OCI-LY3 (cell line): ENCODE measurements around the gene PLIN4.

ENCODE experiments used
- H2AFZ ChIP-seq: fragments of 200-600, 300-600 bp; shearing (Covaris generic); 2 replicates; pipeline ENCODE4 v1.6.0; 2014; ENCODE audit warnings: antibody characterized with exemption, low read depth, low read length
- H3K27ac ChIP-seq: fragments of 200-600, 300-600 bp; sonication (generic); 2 replicates; pipeline ENCODE4 v1.5.1; 2014; ENCODE audit warnings: mild to moderate bottlenecking, low read length, moderate library complexity, mixed read lengths
- H3K27me3 ChIP-seq: fragments of 200-600, 300-600 bp; sonication (generic); 2 replicates; pipeline ENCODE4 v1.6.1; 2014; ENCODE audit warnings: low read depth, low read length, mixed read lengths
- H3K36me3 ChIP-seq: fragments of 200-600, 300-600 bp; sonication (generic); replicated peaks from 2 replicates; pipeline ENCODE3; 2014; ENCODE audit warnings: low read depth, low read length, mixed read lengths
- H3K4me1 ChIP-seq: fragments of 300-600, 200-600 bp; sonication (generic); 2 replicates; pipeline ENCODE4 v1.6.1; 2014; ENCODE audit warnings: low read length, mixed read lengths
- H3K4me2 ChIP-seq: fragments of 200-600, 300-600 bp; sonication (generic); 2 replicates; pipeline ENCODE4 v1.6.1; 2014; ENCODE audit warnings: low read length, mixed read lengths
- H3K4me3 ChIP-seq: fragments of 300-600, 200-600 bp; sonication (generic); 2 replicates; pipeline ENCODE4 v1.5.1; 2014; ENCODE audit warnings: antibody characterized with exemption, mild to moderate bottlenecking, low read length, moderate library complexity
- H3K79me2 ChIP-seq: fragments of 300-600, 200-600 bp; shearing (Covaris generic); 2 replicates; pipeline ENCODE4 v1.6.1; 2014; ENCODE audit warnings: mild to moderate bottlenecking, low read length, mixed read lengths
- H3K9ac ChIP-seq: fragments of 300-600, 200-600 bp; shearing (Covaris generic); 2 replicates; pipeline ENCODE4 v1.6.0; 2014; ENCODE audit warnings: mild to moderate bottlenecking, low read length, moderate library complexity
- H3K9me3 ChIP-seq: fragments of 200-600, 300-600 bp; shearing (Covaris generic); 2 replicates; pipeline ENCODE4 v1.6.1; 2014; ENCODE audit warnings: low read length, mixed read lengths; ENCODE audit not compliant: insufficient read depth
- H4K20me1 ChIP-seq: fragments of 200-600, 300-600 bp; sonication (generic); 2 replicates; pipeline ENCODE4 v1.6.1; 2016; ENCODE audit warnings: low read length, mixed read lengths; ENCODE audit not compliant: insufficient read depth
- CTCF ChIP-seq: fragments of 200-600, 300-600 bp; sonication (generic); IDR thresholded peaks from 2 replicates; pipeline ENCODE4 v1.5.1; 2014; ENCODE audit warnings: antibody characterized with exemption, low read length, low read depth
- EZH2phosphoT487 ChIP-seq: fragments of 200-600 bp; shearing (Covaris generic); IDR thresholded peaks from 2 replicates; pipeline ENCODE4 v1.6.1; 2018; ENCODE audit warnings: antibody characterized with exemption, mixed run types, low read depth

The PLIN4 gene

DNA sequence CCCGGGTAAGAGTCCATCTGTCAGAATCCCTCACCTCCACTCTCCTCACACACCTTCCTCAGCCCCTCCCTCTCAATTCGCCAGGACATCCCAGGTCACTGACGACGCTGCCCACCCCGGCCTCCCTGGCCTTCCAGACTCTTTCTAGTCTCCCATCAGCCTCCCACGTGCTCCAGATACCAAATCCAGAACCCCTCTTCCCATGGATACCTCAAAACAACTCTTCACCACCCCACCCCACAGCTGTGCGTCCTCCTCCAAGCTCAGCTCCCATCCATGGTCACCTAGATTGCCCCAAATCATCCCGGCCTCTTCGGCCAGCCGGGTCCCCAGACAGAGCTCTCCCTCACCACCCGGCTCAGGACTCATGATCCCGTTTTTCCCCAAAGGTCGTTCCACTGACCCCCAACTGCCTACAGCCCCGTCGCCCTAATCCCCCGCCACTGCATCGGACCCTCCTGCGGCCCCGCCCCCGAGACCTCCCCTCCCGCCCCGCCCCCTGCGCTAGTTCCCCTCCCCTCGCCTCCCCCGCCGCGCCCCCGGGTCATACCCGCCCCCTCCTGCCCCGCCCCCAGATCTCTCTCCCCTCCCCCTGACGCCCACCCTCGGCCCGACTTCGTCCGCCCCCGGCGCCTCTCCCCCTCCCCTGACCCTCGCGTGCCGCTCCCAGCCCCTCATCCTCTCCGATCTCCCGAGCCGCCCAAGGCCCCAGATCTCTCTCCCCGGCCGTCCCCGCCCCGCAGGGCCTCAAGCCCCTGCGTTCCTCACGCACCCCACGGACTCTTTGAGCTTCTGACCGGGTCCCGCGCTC lies 61.2 kb downstream of the PLIN4 start:
- H2AFZ ChIP-seq = no peak overlapping the region; the same call in 1 of the 2 replicates
- H3K9ac ChIP-seq = peak overlapping the region; percentile 80
- peak overlapping the region; percentile 46; the same call in 1 of the 2 replicates for H3K27ac ChIP-seq

DNA sequence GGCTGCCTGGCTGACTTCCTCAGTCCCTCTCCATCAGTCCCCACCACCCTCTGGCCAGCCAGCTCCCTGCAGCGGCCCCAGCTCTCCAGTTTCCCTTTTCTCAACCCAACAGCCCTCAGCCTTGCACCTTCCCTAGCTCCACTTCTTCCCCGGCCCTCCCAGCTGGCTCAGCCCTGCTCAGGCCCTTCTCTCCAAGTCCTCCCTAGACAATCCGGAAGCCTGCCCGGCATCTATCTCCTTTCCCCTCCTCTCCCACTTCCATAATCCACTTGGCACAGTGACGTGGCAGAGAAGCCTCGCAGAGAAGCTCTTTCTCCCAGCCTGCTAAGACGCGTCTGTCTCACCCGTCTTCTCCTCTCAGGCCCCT lies 61.8 kb downstream of the PLIN4 start:
- Histone ChIP-seq H3K9me3 (no peaks in the 10 kb centered on the region), H3K9ac (peak overlapping the region; percentile 77), H3K27ac (no peak overlapping the region), H3K4me3 (peak overlapping the region; percentile 98), H3K79me2 (peaks cover 9% of the 10 kb centered on the region), H4K20me1 (peaks cover 15% of the 10 kb centered on the region; the same call in 1 of the 2 replicates), H3K27me3 (no peaks in the 10 kb centered on the region), H3K36me3 (peaks cover 4% of the 10 kb centered on the region), H3K4me1 (peaks cover 11% of the 10 kb centered on the region), H2AFZ (no peak overlapping the region), H3K4me2 (peak overlapping the region; percentile 100)
- TF ChIP-seq CTCF = no peak
- TF ChIP-seq EZH2phosphoT487 = no peak

More for the DNA sequence above, 61.2 kb downstream of the PLIN4 start:
- H3K27me3 ChIP-seq = no peaks in the 10 kb centered on the region
- peaks cover 11% of the 10 kb centered on the region for H3K4me1 ChIP-seq
- H3K9me3 ChIP-seq = no peaks in the 10 kb centered on the region
- no peak for TF ChIP-seq CTCF
- TF ChIP-seq EZH2phosphoT487 = no peak
- peaks cover 15% of the 10 kb centered on the region; the same call in 1 of the 2 replicates for H4K20me1 ChIP-seq
- peak overlapping the region; percentile 98 for H3K4me3 ChIP-seq
- peaks cover 4% of the 10 kb centered on the region for H3K36me3 ChIP-seq
- H3K4me2 ChIP-seq = peak overlapping the region; percentile 100
- H3K79me2 ChIP-seq = peaks cover 9% of the 10 kb centered on the region

DNA sequence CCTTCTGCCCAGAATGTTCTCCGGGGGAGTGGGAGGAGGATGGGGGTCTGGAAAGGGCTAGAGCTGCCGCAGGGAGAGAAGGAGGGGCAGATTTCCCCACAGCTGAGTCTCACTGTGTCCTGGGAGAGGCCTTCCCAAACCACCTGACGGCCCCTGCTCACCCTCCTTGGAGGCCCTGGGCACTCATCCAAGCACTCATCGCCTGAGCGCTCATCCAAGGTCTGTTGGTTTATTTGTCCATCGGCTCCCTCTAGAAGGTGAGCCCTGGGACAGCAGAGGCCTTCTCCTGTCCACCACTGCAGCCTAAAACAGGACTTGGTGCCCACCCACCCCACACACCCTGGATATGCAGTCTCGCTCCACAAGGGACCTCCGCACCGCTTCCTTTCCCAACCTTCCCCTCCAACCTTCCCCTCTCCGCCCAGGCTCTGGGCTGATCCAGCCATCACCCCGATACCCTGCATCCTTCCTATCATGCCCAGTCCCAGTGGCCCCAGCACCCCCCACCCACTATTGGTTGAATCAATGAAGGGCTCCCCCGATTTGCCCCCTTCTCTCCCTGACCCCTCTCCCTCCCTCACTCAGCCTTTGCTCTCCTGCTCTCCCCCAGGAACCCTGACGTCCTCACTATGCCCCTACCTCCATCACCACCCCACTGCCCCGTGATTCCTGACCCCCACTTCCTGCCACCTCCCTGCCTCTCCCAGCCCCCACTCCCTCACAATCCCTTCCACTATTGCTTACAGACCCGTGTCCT lies 62.4 kb downstream of the PLIN4 start:
- Histone ChIP-seq H3K36me3 (peaks cover 4% of the 10 kb centered on the region), H3K9ac (peak overlapping the region; percentile 77), H3K4me1 (peaks cover 11% of the 10 kb centered on the region), H3K4me2 (peak overlapping the region; percentile 100), H3K9me3 (no peaks in the 10 kb centered on the region), H3K79me2 (peaks cover 9% of the 10 kb centered on the region), H3K27me3 (no peaks in the 10 kb centered on the region), H4K20me1 (peaks cover 15% of the 10 kb centered on the region; the same call in 1 of the 2 replicates), H3K4me3 (peak overlapping the region; percentile 98), H3K27ac (no peak overlapping the region), H2AFZ (no peak overlapping the region)
- TF ChIP-seq CTCF = no peak
